Nucleus accumbens (tissue), 56 donors: Measurements from ENCODE around the gene FYB1.

Source experiments
- DNase-seq, 56 donors: peaks; one replicate each; lab custom pipeline; 2025; lab: John Stamatoyannopoulos, UW

FYB1 gene

DNA sequence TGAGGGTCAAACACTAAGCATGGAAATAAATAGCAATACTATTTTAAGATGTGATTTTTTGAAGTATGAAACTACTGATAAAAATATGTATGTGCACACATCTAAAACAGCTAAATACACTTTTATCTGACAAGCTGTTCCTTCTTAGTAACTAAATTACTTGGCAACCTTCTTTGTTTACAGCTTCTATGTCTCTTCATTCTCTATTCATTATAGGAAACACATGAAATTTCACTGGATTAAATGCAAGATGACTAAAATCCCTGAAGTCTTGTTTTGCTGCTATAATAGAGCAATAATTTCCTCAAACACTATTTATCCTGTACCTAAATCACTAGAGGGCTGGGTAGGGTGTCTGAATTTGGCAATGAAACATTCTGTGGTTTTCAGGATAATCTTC is 156.8 kb downstream of the FYB1 start:
- no peak for DNase-seq

DNA sequence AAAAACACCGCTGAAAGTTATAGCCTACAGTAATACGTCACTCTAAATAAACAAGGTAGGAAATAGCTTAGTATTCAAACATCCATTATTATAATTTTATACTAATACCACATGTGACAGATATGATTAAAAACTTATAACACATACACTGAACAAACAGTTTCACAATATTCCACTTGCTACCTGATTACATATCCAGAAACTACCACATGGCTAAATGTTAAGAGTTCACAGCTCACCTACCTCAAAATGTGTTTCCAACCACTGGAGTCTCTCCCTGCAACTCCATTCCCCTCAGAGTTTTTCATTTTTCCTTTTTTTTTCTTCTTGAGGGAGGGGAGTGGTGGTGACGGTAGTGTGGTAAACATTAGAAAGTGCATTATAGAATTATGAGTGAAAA is 157.3 kb downstream of the FYB1 start:
- DNase-seq: no peak

DNA sequence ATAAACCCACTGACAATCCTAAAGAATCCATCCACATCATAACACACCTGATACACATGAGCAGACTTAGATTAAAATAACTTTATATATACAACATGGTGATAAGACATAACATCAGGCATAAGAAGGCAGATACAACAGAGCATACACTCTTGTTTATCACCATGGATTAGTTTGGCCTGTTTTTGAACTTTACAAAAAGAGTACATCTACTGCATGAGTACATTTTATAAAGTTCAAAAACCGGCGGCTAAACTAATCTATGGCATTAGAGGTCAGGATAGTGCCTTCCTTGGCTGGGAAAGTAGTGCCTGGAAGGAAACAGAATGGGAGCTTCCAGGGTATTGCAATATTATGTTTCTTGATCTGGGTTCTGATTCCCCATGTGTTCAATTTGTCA is 160.3 kb downstream of the FYB1 start:
- DNase-seq: no peak

- DNase-seq: no peak
These were observed 161.0 kb downstream of the FYB1 start for GRCh38 chr5:39058178-39058921.

- no peak for DNase-seq
These were observed 161.6 kb downstream of the FYB1 start for GRCh38 chr5:39057734-39058133.

GRCh38 chr5:39055768-39056398 is 163.5 kb downstream of the FYB1 start:
- no peak for DNase-seq
